HG03039 (cell line): Measurements from ENCODE around the gene ZNF134.

Experiments used
- ATAC-seq: cut with Tn5 transposase; IDR thresholded peaks from one replicate; pipeline ENCODE4 v1.9.1; 2021; ENCODE audit warnings: mild to moderate bottlenecking, moderate library complexity; ENCODE audit not compliant: unreplicated experiment

The ZNF134 gene

DNA sequence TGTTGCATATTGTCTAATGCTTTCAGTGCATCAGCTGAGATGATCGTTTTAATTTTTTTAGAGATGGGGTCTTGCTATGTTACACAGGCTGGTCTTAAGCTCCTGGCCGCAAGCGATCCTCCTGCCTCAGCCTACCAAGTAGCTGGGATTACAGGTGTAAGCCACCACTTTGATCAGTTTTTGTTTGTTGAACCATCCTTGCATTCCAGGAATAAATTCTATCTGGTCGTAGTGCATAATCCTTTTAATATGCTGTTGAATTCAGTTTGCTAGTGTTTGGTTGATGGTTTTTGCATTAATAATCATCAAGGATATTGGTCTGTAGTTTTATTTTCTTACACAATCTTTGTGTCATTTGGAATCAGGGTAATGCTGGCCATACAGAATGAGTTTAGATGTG, 23.3 kb downstream of the ZNF134 start:
- ATAC-seq = no peak

DNA sequence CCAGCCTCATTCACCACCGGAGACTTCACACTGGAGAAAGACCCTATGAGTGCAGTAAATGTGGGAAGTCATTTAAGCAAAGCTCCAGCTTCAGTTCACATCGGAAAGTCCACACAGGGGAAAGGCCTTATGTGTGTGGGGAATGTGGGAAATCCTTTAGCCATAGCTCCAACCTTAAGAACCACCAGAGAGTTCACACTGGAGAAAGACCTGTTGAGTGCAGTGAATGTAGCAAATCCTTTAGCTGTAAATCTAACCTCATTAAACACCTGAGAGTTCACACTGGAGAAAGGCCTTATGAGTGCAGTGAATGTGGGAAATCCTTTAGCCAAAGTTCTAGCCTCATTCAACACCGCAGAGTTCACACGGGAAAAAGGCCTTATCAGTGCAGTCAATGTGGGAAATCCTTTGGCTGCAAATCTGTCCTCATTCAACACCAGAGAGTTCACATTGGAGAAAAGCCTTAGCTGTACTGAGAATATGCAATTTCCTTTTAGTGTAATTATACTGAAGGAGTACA, 27.7 kb downstream of the ZNF134 start:
- ATAC-seq = no peak

DNA sequence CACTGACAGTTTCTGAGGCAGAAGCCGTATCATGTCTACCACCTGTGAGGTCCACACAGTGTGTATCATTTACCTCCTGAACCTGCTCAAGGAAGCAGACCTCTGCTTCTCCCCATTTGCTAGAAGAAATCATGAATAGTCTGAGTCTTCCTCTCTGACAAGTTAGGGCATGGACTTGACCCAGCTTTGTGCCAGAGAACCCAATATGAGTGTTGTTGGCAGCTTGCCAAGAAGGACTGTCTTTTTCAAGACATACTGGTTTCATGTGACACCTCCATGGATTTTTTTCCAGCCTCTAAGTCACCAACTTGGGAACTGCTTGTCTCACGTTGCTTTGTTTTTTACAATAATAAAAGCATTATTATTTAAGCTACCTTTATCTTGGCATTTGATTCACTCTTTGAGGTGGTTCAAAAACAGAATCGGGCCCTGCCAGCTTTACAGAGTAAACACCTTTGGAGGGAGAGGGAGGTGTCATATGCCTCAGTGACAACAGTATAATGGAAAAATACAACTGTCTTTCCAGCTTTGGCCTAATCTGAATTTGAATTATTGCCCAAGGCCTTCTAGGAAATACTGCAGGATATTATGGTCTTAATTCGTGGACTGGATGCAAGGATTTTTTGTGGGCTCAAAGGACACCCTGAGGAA, 28.5 kb downstream of the ZNF134 start:
- ATAC-seq = no peak

DNA sequence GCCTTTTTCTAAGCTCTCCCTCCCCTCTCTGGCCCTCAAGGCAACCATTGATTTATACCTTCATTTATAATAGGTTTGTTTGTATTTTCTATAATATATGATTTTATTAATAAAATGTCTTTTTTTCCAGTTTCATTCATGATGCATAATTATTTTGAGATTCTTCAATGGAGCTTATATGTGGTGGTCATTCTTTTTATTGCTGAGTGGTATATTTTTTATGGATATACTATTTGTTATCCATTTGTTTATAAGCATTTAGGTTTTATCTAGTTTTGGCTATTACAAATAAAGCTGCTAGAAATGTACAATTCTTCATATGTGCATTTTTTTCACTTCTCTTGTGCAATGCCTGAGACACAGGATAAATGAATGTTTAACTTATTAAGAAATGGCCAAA, 29.7 kb downstream of the ZNF134 start:
- ATAC-seq = no peak

DNA sequence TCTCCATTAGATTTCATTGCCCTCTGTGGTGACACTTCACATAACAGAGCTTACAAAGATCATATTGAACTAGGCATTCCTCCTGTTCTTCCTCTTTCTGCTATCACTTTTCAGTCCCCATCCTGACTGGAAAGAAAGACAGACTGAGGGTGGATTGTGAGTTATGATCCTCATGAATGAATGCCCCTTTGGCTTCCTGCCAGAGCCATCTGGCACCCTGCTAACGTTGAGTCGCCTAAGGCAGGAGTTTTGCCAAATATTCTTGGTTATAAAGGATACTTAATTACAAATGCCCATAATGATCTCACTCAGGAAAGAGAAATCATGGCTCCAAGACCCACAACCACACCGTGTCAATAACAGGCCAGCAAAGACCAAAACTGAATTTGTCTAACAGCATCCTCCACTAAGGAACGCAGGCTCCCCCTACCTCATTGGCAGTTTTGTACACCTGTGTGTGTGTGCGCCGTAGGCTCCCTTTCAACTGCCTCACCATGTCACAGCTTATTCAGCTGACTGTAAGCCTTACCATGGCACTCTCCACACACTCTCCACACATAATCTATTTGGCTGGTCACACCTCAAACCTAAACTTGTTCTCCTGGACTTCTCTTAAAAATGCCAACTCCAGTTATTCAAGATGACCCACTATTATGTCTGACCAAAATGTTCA, 34.4 kb downstream of the ZNF134 start:
- no peak for ATAC-seq

DNA sequence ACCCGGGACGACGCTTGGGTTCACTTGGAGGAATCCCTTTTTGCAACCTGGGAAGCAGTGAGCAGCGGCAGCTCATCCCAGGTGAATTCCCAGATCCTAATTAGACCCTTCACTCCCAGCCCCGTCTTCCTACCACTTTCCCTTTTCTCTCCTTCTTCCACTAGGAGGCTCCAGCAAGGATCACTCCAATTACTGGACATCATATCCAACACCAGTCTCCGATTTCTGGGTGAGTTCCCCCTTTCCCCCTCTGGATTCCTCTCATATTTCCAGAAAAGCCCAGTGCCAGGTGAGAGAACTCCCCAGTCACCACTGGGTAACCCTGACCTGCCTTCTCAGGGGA, 37.6 kb downstream of the ZNF134 start:
- ATAC-seq = no peak

DNA sequence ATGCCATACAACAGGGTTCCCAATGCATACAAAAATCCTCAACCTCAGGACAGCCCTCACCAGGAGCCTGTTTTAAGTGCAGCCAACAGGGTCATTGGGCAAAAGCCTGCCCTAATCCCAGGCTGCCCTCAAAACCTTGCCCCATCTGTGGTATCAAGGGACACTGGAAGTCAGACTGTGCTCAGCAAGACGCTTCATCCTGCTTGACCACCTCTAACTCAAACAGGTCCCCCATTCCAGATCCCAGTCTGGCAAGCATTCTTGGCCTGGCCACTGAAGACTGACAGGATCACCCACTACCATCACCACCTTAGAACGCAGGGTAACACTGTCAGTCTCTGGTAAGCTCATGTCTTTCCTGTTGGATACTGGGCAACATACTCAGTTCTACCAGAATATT, 39.6 kb downstream of the ZNF134 start:
- no peak for ATAC-seq

DNA sequence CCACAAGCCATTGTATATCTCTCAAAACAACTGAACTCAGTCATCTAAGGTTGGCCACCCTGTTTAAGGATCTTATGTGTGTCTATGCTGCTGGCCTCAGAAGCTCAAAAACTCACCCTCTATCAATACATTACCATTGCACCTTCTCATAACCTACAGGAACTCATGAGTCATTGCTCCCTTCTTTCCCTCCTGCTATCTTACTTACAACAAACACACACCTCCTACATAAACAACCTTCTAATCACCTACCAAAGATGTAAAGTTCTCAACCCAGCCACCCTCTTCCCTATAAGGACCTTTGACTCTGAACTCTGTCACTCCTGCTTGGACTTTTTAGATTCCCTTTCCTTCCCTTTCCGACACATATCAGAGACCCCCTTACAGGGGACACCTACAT, 41.4 kb downstream of the ZNF134 start:
- no peak for ATAC-seq

DNA sequence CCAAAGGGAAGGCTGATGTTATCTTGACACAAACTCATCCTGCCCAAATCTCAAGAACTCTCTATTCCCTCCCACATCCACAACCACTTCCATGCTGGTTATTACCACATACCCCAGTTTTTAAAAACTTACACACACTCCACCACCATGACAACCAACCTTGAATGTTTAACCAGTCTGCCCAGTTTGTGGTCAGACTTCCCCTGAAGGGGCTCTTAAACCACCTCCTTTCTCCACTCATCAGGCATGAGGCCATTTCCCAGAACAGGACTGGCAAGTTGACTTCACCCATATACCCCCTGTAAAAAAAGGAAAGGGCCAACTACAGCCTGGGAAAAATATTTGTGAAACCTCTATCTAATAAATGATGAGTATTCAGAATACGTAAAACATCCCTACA, 42.3 kb downstream of the ZNF134 start:
- no peak for ATAC-seq

DNA sequence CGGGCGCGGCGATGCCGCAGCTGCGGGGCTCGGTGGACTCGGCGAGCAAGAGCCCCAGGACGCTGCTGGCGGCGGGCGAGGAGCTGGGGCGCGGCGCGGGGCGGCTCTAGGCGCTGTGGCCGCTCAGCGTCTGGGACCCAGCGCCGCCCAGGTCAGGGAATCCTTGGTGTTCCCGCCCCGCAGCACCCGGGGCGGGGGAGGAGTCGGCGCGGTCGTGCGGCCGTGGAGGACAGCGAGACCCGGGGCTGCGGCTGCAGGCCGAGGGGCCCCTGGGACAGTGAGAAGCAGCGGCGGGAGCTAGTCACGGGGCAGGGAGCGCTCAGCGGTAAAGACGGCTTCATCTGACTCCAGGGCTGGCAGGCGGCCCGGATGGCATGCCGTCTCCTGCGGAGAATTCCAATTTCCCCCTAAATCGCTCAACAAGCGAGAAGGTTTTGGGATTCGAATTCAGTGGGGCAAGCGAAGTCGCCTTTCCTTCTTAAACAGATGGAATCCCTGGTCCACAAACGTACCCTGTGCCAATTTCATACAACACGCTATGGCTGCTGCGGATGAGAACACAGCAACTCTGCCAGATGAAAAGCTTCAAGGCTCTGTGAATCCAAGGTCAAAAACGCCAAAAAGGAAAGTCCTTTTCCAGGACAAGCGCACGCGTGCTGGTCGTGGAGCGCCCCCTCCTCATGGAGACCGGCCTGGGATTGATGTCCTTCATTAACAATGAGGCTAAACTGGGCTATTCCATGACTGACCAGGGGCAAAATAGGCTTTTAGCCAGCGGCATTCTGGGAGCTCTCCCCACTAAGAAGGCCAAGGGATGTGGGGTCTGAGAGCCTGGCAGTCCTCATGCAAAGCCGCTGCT, 50.5 kb downstream of the ZNF134 start:
- ATAC-seq = no peak

DNA sequence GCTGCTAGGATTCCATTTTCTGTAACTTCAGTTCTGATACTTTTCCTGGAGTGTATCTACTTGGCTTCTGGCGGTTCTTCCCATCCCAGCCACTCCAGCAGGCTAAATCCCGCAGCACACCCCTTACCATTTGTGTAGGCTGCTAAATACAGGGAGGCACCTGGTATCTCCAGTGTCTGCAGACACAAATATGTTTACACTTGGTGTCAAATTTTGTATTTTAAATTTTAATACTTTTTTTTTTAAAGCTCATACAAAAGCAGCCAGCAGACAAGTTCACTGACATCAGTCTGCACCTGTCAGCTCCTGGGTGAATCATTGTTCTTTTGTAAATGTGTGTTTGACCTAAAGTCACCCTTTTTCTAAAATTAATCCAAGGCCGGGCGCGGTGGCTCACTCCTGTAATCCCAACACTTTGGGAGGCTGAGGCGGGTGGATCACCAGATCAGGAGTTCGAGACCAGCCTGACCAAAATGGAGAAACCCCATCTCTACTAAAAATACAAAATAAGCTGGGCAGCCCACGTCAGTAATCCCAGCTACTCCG, 51.3 kb downstream of the ZNF134 start:
- ATAC-seq = no peak

DNA sequence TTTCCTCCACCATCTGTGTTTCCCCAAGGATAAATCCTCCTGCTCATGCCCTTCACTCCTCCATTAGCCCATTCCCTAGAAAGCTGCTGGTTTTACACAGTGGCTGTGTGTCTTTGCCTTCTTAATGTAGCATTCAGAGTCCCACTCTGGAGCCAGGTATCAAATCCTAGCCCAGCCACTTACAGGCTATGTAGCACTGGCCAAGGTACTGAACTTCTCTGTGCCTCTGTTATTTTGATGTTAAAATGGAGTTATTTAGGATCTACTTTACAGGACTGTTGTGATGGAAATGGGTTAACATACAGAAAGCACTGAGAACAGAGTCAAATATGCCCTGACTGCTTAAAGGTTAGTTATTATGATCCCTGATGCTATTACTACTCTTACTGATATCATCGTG, 53.2 kb downstream of the ZNF134 start:
- no peak for ATAC-seq

DNA sequence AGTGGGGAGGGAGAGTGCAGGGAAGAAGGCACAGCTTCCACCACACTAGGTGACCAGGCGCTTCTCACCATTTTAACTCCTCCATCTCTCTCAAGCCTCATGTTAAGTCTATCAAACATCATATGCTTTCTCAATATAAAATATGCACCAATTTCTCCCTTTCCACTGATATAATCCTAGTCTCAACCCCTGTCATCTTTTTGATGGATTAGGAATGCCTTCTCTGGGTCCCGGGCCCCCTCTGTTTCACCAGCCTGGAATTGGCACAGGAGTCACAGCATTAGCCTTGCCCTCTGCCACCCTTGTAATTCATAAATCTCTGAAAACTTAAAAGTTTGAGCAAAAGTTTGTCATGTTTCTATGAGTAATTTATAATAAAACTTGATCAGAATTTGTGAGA, 54.6 kb downstream of the ZNF134 start, which contains the start of gene ZSCAN4:
Gene ZSCAN4 (plus strand): TSS at position 301 of the 400 bp plus-strand sequence. CDS start 7,211 bp downstream, outside the sequence.
- ATAC-seq = no peak

DNA sequence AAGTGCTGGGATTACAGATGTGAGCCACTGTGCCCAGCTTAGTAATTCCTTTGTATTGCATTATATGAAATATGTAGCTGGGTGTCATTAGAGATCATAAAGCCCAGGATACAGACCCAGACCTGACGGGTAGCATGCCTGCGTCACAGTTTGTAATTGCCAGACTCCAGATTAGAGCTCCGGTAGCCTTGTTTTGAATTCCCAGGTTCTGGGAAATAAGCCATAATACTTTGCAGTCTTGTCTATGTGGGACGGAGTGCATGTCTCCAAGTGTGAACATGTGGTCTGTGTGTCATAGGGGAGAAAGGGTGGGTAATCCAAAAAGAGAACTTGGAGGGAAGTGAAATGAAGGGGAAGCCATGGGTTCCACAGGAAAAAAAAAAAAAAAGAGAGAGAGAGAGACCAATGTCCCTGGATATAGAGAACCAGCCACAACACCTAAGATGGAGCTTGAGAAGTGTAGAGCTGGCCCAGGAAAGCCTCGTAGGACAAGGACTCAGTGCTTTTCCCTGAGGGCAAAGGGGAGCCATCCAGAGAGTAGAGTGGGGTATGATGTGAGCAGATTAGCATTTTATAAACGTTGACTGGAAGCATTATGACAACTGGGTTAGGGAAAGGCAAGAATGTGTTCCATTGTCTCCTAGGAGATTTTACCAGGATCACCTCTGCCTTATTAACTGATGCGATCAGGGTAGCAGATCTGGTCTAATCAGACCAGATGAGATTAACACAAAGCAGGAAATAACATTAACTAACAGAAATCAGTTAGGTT, 57.3 kb downstream of the ZNF134 start:
- no peak for ATAC-seq

DNA sequence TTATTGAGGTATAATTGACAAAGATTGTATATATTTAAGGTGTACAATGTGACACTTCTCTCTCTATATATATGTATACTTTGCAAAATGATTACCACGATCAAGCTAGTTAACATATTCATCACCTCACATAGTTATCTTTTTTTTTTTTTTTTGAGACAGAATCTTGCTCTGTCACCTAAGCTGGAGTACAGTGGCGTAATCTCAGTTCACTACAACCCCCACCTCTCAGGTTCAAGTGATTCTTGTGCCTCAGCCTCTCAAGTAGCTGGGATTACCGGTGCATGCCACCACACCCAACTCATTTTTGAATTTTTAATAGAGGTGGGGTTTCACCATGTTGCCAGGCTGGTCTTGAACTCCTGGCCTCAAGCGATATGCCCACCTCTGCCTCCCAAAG, 58.4 kb downstream of the ZNF134 start:
- ATAC-seq = no peak
